Medulla oblongata (tissue), 1 donor: ENCODE data around the gene MAGI2.

Source experiments
- DNase-seq: peaks from one replicate; pipeline ENCODE4 v3.0.0-alpha.2; 2015; ENCODE audit errors: extremely low spot score

The MAGI2 gene

DNA sequence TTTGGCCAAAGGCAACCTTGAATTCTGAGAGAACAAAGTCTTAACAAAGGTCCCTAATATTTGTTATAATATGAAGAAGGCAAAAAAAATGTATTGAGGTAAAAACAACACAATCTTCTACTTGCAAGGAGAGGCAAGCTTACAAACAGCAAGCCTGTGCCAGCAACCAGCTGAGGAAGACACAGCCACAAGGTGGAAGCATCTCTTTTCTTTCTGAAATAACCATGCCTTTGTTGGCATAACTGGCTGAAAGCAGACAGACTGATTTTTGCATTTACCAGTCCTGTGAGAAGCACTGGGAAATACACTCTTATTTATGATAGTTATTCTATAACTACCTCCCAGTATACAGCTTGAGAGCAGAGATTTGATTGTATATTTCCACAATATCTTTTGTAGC lies 1362.9 kb downstream of the MAGI2 start:
- peak; percentile 66 for DNase-seq

DNA sequence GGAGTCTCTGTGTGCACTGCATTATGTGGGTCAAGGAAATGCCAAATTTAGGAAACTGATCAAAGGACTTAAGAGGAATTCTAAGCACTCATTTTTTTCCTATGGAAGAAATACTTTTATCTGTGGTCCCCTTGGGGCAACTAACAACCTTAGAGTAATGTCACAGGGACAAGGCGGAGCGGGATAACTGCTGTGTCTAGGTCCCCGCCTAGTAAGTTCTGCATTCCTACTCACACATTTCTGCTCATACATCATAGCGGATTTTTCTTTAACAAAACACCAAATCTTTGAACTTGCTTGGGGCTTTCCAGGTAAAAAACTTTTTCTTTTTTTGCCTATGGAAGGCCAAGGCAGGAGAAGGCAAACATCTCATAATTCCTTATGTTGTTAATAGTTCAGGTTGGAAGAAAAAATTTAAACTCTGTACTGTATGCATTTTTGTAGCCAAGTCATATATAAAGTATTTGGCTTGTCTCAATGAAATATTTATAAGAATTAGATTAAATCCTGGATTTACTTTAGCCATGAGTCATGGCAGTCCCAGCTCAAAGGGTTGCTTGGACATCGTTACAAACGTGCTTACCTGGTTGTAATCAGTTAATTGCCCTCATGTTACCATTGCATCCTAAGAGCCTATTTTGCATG lies 1369.9 kb downstream of the MAGI2 start:
- no peak for DNase-seq

DNA sequence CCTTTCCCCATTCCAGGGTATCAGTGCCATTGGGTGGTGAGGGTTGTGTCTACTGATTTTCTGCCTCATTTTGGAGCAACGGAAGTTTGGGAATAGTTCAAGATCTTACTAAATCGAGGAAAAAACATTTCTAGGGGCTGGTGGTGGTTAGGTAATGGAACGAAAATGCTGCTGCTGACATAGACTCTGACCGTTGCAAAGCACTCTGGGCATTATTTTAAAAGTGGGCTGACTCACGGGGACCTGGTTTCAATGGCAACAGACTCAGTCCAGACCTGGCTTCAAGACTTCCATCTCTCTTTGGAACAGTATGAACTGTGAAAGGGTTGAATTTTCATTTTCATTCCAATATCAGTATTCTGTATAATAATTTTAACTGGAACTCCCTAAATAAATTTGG lies 1370.9 kb downstream of the MAGI2 start:
- no peak for DNase-seq

DNA sequence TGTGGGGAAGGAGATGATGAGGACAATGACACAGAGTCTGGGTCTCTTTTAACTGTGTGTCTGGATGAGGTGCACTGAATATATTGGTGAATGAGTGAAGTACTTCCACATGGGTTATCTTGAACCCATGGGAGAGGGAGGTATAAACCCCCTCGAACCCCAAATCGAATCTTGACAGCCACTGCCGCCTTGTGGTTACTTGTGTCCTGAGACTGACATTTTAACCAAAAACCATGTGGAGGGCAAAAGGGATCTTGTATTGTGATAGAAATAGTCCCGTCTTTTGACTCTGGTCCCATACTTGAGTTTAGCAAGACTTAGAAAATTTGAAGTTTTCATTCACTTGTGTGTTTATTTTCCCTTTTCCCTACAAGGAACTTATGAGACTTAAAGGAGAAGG lies 1371.6 kb downstream of the MAGI2 start:
- DNase-seq: no peak

DNA sequence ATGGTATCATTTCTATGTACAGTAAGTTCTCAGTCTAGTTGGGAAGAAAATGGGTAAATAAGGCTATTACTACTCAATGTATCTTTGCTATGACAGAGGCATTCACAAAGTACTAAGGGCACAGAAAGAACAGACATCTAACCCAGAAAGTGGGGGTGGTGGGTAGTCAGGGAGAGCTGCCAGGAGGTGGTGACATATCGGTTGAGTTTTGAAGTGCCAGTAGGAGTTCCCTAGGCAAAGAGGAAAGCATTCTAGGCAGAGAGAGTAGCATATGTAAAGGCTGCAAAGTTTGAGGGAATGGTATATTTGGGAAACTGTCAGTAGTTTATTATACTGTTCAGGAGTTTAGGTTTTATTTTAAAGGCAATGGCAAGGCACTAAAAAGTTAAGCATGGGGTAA lies 1372.1 kb downstream of the MAGI2 start:
- DNase-seq: no peak

GRCh38 chr7:78080811-78081210 lies 1372.7 kb downstream of the MAGI2 start:
- DNase-seq: peak; percentile 74

DNA sequence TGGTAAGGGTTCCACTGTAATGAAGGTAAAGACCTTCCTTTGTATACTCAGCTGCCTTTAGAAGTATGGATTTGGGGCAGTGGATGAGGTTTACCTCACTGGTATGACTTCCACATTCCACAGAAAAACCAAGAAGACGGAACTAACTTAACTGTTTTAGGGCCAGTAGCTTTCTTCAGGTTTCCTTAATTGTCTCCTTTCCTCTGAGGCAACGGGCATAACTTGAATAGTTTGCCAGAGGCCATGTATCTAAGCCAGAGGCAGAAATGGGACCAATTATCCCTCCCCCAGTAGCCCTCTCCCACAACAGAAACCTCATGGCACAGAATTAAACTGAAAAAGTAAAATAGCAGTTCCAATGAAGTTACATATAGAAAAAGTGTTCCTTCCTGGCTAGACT lies 1373.2 kb downstream of the MAGI2 start:
- no peak for DNase-seq

DNA sequence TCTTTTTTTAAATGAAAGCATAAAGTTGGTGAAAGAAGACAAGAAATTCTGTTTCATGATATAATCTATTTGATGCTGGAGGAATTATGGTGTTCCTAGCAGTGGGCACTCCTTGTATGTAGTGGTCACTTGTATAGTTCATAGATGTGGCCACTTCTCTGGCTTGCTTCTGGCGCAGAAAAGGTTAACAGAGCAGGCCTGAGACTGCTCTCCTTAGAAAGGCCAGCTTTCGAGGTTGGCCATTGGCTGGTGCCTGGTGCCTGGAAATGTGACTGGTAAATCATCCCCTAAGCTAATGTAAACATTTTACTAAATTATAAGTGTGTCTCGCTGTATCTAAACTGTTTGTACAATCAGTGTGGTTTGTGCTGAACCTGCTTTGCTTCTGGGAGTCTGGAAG lies 1378.8 kb downstream of the MAGI2 start:
- no peak for DNase-seq

GRCh38 chr7:78073609-78074382 lies 1379.7 kb downstream of the MAGI2 start:
- DNase-seq: no peak

- no peak for DNase-seq
These were observed 1381.3 kb downstream of the MAGI2 start for GRCh38 chr7:78072201-78072590.

DNA sequence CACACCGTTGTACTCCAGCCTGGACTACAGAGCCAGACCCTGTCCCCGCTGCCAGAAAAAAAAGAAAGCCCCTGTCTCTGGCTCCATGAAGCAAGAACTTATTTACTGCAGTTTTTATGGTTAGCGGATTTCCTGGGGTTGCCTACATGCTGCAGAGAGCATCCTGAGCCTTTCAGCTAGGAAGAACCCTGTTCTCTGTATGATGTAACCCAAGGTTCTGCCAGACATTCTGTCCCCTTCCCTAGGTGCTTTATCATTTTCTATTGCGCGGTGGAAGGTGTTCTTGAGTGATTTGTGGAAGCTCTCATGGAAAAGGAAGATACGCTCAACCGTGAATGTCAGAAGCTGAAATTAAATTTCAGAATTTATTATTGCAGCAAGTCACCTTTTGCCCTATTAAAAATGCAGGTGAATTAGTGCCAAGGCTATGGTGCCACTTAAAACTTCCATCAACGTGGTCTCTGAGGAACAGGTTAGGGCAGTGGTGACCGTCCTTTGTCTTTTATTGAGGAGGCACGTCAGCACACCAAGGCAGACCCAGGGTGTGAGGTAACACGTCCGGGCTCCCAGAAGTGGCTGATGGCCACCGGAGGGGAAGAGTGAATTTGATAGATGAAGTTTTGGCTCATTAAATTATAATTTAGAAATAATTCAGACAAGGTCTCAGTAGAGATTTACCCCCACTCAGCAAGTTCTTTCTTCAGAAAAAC lies 1381.8 kb downstream of the MAGI2 start:
- DNase-seq: no peak

DNA sequence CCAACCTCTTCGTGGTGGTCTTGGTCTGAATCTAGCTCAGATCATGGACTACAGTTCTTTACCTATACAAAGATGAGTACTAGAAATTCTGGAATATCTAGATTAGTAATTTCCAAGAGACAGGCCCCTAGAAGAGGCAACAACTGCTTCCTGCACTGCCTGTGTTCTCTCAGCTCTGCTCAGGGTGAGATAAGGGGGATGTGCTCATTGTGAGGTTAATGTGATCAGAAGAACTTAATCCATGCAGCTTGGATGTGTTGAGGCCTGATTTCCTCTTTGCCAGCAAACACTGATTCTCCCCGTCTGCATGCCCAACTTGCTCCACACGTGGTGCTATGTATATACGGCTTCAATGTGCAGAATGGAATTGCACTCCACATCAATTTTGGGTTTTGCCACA lies 1386.9 kb downstream of the MAGI2 start:
- no peak for DNase-seq

GRCh38 chr7:78063758-78064157 lies 1389.7 kb downstream of the MAGI2 start:
- DNase-seq: no peak

- DNase-seq: no peak
These were observed 1391.3 kb downstream of the MAGI2 start for GRCh38 chr7:78062214-78062613.

- no peak for DNase-seq
These were observed 1395.9 kb downstream of the MAGI2 start for GRCh38 chr7:78057571-78057970.

GRCh38 chr7:78055599-78055998 lies 1397.9 kb downstream of the MAGI2 start:
- no peak for DNase-seq

DNA sequence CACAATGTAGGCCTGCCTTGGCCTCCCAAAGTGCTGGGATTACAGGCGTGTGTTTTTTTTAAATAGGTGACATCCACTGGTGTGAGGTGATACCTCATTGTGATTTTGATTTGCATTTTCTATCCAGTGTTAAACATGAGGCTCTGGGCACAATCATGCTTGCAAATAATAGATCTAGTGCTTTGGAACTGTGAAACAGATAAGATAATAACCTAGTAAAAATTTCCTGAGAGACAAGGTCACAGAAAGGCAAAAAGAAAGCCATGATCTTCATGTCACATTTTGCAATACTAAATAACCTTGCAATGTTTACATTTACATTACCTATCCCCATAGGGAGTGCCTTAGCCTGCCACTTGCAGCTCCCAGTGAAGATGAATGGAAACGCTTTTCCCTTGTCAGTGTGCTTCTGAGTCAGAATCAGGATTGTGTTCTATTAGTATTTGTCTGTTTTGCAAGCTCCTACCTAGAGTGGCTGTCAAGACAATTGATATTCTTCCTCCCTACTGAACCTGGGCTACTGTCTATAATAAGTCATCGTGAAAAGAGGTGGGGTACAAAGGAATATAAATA lies 1398.4 kb downstream of the MAGI2 start:
- no peak for DNase-seq

GRCh38 chr7:78052112-78052511 lies 1401.4 kb downstream of the MAGI2 start:
- no peak for DNase-seq

- DNase-seq: no peak
These were observed 1405.7 kb downstream of the MAGI2 start for GRCh38 chr7:78047800-78048199.

- DNase-seq: no peak
These were observed 1410.3 kb downstream of the MAGI2 start for GRCh38 chr7:78043159-78043558.

DNA sequence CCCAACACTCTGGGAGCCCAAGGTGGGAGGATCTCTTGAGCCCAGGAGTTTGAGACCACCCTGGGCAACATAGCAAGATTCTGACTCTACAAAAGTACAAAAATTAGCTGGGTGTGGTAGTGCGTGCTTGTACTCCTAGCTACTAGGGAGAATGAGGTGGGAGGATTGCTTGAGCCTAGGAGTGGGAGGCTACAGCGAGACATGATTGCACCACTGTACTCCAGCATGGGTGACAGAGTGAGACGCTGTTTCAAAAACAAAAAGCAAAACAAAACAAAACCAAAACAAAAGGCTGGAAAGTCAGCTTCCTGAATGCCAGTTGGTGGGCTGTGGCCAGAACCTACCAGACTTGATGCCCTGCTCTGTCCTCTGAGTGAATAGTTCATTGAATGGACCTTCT lies 1412.0 kb downstream of the MAGI2 start:
- no peak for DNase-seq
